Activated CD4-positive, CD25-positive, alpha-beta regulatory T cell treated with anti-CD3 and anti-CD28 coated beads, Interleukin-2, amount 50 U/mL, for 72 hours (primary cell): Measurements from ENCODE around the gene TBC1D25.

Experiments
- DNase-seq: peaks from one replicate; pipeline ENCODE4 v3.0.0; 2021

The TBC1D25 gene, protein sequence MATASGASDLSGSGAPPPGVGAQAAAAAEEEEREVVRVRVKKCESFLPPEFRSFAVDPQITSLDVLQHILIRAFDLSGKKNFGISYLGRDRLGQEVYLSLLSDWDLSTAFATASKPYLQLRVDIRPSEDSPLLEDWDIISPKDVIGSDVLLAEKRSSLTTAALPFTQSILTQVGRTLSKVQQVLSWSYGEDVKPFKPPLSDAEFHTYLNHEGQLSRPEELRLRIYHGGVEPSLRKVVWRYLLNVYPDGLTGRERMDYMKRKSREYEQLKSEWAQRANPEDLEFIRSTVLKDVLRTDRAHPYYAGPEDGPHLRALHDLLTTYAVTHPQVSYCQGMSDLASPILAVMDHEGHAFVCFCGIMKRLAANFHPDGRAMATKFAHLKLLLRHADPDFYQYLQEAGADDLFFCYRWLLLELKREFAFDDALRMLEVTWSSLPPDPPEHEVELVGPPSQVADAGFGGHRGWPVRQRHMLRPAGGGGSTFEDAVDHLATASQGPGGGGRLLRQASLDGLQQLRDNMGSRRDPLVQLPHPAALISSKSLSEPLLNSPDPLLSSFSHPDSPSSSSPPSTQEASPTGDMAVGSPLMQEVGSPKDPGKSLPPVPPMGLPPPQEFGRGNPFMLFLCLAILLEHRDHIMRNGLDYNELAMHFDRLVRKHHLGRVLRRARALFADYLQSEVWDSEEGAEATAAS

DNA sequence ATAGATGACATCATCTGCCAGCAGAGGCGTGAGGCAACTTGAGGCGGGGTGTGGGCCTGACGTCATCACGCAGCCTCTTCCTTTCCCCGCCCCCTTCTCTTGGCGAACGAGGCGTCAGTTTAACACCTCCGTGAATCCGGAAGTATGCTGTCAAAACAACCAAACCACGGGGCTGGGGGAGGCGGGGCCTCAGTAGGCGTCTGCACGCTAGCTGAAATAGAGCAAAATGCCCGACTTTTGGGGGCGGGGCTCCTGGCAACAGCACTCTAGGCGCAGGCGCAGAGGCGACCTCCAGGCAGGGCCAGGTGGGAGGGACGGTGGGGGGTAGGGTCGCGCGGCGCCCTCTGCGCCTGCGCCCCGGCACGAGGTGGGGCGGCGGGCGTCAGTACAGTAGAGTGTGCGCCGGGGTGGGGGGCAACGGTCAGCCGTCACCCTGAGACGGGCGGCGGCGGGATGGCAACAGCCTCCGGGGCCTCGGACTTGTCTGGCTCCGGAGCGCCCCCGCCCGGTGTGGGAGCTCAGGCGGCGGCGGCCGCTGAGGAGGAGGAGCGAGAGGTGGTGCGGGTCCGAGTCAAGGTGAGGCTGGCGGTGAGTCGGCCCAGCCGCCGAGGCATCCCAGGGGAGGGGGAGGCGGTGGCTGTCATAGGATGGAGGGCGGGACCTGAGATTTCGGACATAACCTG, at the start of gene TBC1D25:
TBC1D25 (plus strand) TSS at position 370 of the 683 bp plus-strand sequence; CDS start at position 454, 84 bp downstream.
- peak; percentile 90 for DNase-seq

DNA sequence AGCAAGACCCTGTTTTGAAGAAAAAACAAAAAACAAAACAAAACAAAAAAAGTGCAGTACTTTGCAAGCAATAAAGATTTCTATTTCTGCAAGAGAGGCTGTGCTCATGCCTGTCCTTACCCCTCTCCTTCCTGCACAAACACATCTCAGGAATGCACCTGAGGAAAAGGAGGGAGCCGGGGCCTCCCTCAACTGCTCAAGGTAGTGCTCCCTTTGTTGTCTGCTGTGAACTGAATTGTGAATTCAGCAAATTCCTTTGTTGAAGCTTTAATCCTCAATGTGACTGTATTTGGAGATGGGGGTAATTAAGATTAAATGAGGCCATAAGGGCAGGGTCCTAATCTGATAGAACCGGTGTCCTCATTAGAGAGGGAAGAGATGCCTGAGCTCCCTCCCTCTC, 49.6 kb upstream of the TBC1D25 start:
- DNase-seq = no peak

DNA sequence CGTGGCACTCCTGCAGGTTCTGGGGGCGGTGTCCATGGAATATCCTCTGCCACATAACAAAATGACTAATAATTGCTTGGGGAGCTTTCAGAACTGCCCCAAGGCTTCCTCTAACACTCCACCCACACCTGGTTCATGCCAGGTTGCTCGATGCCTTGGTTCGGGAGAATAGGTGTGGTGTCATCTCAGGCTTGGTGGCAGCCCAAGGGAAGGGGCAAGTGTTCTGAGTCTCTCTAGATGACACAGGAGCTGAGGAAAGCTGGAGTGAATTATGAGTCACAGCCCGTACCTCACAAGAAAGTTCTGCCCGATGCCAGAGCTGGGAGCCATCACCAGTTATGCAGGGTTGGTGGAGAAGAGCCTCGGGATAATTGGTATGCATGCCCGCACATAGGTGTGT, 48.9 kb upstream of the TBC1D25 start:
- DNase-seq = no peak

DNA sequence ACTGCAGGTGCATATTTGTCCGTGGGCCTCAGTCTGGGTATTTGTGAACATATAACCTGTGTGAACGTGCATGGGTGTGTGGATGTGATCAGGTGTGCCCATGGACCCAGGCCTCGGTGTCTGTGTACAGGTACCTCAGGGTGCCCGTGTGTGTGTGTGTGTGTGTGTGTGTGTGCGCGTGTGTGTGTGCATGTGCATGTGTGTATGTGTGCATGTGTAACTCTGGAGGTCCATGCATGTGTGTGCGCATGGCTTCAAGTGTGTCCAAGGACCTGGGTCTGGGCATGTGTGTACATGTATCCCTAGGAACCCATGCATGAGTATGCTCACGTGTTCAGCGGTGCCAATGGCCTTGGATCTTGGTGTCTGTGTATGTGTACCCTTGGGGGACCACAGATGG, 47.7 kb upstream of the TBC1D25 start:
- DNase-seq = no peak

DNA sequence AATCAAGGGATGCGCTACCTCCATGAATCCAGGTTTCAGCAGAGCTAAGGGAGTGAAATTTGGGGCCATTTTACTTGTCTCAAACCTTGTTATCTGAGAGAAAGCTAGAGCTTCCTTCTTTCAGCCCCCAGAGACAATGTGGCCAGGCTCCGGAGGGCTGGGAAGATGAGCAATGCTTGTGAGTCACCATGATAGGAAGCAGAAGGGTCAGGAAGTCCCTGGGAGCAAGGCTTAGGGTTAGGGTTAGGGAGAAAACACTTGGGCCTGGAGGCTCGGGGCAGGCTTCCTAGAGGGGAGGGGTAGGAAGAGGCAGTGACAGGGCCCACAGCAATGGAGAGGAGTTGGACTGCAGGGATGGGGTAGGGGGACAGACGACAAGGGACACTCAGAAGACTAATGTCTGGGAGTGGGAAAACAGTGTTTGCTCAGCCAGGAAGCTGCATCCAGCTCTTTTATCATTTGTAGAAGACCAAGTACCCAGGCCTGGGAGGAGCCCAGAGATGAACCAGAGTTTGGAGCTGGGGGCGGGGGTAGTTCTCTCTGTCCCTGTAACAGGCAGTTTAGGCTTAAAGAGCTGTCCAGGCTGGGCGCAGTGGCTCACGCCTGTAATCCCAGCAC, 47.1 kb upstream of the TBC1D25 start:
- no peak for DNase-seq

DNA sequence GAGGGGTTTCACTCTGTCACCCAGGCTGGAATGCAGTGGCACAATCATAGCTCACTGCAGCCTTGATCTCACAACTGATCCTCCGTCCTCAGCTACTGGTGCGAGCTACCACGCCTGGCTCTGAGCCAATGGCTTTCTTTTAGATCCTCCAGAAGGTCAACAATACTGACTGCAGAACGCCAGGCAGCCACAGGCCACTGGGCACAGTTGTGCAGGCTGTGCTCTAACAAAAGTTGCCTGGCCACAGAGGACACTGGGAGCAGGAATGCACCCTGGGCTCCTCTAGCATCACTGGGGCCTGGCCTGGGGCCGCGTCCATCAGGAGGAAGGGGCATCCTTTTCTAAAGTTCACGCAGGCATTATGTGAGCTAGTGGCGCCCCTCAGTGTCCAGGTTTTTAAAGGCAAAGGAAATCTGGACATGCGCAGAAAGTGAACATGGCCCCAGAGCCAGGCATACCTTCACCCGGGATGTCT, 45.6 kb upstream of the TBC1D25 start:
- no peak for DNase-seq

DNA sequence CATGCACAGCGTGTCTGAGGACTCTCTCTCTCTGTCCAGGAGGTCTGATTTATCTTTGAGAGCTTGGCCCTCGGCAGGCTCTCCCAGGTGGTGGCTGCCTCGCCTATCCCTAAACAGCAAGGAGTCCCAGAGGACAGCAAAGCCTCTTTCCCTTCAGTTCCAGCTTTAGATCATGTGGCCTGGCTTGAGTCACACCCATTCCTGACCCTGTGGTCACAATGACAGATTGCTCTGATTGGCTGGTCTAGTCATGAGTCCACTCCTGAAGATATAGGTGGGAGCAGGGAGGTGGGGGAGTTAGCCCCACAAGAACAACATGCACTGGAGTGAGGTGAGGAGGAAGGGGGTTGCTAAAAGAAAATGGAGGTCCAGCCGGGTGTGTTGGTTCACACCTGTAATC, 42.9 kb upstream of the TBC1D25 start:
- no peak for DNase-seq

DNA sequence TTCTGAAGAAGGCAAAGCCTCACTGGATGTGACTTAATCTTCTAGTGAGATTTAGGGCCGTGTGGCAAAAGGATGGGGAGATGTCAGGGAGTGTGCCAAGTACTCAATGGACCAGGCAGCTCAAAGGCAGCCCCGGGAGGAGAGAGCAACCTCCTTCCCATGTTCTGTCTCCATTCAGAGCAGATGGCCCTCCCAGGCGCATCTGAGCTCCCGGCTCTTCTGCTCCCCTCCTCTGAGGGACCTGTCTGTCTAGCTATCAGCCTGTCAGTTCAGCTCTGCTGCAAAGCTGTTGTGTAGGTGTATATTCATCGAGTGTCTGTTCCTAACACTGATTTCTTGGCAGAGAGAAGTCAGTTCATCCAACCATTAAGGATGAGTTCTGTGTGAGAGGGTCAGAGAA, 41.6 kb upstream of the TBC1D25 start:
- DNase-seq = no peak

DNA sequence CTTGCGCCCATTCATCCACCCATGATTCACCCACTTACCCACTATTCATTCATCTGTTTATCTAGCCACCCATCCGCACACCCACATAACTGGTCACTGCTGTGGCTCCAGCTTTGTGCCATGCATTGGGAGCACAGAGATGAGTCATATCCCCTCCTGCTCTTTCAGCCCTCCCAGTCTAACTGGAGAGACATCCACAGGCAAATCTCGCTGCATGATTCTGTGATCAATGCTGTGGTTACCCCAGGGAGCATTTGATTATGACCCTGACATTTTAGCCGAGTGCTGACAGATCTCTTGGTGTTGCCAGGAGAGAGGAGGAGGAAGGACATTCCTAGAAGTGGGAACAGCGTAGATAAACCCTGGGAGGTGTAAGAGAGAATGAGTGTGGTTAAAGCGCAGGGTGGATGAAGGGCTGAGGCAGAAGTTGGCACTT, 41.1 kb upstream of the TBC1D25 start:
- DNase-seq = no peak

DNA sequence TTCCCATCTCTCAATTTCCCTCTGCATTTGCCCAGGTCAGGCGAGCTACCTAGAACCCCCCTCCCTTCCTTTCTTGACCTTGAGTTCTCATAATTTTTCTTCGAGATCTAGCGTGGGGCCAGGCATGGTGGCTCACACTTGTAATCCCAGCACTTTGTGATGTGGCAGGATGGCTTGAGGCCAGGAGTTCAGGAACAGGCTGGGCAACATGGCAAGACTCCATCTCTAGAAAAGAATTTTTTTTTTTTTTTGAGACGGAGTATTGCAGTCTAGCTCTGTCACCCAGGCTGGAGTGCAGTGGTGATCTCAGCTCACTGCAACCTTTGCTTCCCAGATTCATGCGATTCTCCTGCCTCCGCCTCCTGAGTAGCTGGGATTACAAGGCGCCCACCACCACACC, 35.3 kb upstream of the TBC1D25 start:
- no peak for DNase-seq

DNA sequence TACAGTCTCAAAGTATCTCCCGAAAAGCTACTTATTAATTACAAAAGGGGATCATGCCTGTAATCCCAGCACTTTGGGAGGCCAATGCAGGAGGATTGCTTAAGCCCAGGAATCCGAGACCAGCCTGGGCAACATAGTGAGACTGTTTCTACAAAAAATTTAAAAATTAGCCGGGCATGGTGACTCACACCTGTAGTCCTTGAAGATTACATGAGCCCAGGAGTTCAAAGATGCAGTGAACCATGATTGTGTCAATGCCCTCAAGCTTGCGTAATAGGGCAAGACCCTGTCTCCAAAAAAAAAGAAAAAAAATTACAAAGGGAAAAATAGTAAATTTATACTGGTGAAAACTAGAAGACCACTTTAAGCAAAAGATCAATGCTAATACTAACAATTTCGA, 34.0 kb upstream of the TBC1D25 start:
- no peak for DNase-seq

DNA sequence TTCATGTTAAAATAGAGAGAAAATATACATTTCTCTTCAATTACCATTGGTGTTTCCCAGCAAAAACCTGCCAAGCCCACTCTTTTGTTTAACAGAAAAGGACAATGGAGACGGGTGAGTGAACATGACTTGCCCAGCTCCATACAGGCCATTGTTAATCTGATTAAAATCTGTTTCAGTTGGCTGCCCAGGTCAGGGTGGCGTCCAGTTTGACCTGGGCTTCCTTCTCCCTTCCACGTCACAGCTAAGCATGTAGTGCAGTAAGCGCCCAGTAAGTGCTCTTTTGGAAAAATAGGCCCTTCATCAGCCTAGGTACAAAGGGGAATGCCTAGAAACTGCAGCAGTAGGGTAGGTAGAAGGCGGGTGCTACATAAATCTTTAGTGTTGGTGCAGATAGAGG, 32.3 kb upstream of the TBC1D25 start:
- DNase-seq = no peak

DNA sequence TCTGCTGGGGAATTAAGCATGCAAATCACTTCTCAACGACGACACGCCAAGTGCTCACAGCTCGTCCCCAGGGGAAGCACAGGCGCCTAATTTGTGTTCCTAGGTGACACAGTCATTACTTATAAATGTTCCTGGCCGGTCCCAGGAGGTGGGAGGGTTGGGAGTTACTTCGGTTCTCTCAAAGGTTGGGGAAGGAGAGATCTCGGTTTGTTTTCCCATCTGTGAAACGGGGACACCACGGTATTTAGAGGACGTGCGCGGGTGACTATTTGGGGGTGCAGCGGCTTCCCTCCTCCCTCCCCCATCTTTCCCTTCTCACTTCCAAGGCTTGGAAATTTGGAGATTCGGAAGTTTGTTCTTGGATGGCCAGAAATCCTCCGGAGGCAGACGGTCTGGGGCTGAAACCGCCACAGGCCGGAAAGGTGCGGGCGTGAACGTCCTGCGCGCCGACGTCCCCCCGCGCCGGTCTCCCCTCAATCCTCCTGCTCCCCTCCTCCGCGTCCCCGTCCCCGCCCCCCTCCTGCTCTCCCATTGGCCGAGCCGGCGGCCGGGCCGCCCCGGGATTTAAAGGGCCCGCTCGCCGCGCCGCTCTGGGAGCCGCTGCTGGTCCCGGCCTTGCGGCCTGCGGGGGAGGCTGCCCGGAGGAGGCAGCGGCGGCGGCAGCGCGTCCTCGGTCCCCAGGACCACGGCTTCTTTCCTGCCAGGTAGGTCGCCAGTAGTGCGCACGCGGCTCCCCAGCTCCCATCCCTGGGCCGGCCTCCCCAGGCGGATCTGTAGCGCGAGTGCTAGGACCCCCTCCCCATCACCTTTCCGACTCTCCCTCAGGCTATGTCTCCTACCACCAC, 30.9 kb upstream of the TBC1D25 start, which contains the start of gene PORCN:
PORCN (plus strand) TSS at position 593 of the 845 bp plus-strand sequence. CDS start 829 bp downstream, outside the sequence.
- peak; percentile 75 for DNase-seq

DNA sequence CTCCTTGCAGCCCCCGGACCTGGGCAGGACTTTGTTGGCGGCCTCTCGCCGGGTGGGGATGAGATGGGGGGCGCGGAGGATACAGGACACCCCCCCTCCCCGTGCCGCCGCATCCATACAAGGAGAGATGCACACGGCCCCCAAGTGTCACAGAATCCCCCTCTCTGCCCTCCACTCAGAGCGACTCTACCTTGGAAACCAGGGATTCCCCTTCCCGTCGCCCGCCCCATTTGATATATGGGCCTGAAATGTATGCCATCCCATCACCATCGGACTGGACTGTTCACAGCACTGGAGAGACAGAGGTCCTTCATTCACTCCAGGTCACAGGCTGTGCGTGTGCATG, 30.3 kb upstream of the TBC1D25 start:
- no peak for DNase-seq

DNA sequence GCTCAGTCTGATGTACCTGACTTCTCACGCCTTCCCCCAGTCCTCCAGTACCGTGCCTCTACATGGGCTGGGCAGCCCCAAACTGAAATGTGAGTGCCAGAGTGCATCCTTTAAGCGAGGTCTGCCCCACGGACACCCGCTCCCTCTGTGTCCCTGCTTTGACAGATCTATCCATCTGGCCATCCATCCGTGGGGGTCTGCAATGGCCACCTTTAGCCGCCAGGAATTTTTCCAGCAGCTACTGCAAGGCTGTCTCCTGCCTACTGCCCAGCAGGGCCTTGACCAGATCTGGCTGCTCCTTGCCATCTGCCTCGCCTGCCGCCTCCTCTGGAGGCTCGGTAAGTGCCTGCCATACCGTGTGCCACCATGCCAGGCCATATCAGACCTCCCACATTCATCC, 29.9 kb upstream of the TBC1D25 start:
- DNase-seq = no peak

DNA sequence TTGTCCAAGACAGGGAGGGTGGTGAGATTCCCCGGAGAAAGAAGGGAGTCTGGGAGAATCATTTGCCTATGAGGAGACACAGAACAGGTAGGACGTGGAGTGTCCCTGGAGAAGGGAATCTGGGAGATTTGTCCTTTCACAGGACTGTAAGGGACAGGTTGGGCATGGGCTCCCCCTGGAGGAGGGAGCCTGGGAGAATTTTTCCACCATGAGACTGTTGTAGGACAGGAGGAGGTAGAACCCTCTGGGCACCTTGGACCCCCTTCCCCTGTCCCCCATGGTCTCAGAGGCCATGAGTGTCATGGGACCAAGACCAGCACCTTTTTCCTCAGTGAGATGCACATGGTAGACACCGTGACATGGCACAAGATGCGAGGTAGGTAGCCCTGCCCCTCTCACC, 28.0 kb upstream of the TBC1D25 start:
- no peak for DNase-seq

DNA sequence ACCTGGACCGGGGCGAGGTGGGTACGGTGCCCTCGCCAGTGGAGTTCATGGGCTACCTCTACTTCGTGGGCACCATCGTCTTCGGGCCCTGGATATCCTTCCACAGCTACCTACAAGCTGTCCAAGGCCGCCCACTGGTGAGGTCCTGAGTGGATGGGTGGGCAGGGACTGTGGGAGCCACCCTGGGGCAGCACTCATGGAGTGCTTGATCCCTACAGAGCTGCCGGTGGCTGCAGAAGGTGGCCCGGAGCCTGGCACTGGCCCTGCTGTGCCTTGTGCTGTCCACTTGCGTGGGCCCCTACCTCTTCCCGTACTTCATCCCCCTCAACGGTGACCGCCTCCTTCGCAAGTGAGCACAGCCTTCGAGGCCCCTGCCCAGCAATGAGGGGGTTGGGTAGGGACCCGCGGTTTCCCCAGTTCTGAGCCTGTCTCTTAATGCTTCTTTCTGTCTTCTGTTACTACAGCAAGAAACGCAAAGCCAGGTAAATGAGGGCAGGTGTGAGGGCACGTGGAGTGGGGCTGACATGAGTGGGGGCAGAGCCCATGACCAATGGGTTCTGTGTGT, 27.1 kb upstream of the TBC1D25 start:
- DNase-seq = no peak

DNA sequence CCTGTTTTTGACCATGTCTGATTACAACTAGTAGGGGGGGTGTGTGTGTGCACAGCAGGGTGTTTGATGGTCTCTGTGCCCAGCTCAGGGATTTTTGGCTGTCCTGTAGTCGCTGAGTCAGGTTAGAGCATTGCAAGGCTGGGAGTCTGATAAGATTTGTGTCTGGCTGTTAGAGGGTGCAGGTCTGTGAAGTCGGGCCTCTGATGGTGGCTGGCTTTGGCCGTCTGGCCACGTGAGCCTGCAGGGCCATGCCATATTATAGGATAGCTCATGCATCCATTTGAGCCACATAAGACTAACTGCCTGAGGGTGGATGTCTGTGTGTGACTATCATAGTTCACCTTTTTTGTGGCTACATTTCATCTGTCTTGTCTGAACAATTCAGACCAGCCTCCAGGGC, 25.8 kb upstream of the TBC1D25 start:
- no peak for DNase-seq

DNA sequence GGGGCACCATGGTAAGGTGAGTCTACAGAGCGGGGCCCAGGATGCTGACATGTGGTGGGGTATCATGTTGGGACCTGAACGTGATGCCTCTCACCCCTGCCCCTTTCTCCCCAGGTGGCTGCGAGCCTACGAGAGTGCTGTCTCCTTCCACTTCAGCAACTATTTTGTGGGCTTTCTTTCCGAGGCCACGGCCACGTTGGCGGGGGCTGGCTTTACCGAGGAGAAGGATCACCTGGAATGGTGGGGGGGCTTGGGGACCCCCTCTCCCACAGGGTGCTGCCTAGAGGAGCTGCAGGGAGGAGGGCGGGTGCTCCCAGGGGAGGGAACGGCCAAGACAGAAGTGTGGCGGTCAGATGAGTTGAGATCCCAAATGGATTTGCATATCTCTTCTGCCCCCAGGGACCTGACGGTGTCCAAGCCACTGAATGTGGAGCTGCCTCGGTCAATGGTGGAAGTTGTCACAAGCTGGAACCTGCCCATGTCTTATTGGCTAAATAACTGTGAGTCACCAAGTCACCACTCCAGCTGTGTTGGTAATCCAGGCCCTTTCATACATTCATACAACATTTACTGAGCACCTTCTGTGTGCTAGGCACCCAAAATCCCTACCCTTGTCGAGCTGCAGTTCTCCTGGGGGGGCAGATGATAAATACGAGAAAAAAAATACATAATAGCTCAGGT, 25.2 kb upstream of the TBC1D25 start:
- DNase-seq = no peak

DNA sequence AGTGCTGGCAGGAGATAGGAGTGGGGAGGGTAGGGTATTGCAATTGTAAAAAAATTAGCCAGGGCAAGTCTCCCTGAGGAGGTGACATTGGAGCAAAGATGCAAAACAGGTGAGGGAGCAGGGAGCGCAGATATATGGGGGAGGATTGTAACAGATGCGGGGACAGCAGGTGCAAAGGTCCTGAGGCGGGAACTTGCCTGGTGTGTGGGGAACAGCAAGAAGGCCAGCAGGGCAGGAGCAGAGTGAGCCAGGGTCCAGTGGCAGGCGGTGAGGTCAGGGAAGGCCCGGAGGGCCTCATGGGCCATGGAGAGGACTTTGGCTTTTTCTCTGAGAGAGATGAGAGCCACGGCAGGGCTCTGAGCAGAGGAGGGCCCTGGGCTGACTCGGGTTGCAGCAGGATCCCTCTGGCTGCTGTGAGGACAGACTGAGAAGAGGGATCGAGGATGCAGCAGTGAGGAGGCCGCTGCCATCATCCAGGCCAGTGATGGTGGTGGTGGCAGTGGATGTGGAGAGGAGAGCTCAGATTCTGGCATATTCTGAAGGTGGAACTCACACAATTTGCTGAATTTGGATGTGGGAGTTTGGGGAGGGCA, 24.6 kb upstream of the TBC1D25 start:
- no peak for DNase-seq

DNA sequence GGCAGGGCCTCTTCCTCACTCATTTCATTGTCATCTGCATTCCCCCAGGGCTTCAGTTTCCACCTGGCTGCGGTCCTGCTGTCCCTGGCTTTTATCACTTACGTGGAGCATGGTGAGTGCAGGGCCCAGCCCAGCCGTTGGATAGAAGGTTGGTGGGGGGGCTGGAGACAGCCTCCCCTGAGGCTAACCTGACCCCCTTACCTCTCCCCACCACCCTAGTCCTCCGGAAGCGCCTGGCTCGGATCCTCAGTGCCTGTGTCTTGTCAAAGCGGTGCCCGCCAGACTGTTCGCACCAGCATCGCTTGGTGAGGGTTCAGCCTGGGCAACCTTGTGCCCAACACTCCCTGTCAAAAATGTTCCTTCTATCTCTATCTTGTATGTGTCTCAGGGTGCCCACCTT, 23.7 kb upstream of the TBC1D25 start:
- no peak for DNase-seq
